ENCODE data around the gene C12orf56. TPM values are rescaled to one million over a fixed set of nuclear protein-coding genes. Genes with fewer than 3 reads are reported as not detected.

The C12orf56 gene
- polyA plus RNA-seq, 1 donor from 2014 or later, result not detected

GRCh38 chr12:64253356-64253755, 137.2 kb downstream of the C12orf56 start:
- Histone ChIP-seq H3K4me3 (ENCODE audit: low read length) (no peak overlapping the region), H3K27me3 (ENCODE audit: insufficient read depth, low read depth, low read length) (no peaks in the 10 kb centered on the region), H3K79me2 (replicated peaks; ENCODE audit: insufficient read depth, low read length) (no peaks in the 10 kb centered on the region), H3K36me3 (ENCODE audit: insufficient read depth, low read length) (no peaks in the 10 kb centered on the region), H3F3A (ENCODE audit: insufficient read depth, low read length, poor library complexity, severe bottlenecking) (no peaks in the 10 kb centered on the region), H3K9ac (ENCODE audit: low read length) (no peak overlapping the region), H3K9me2 (ENCODE audit: insufficient read depth, low read length) (no peaks in the 10 kb centered on the region), H4K20me1 (ENCODE audit: insufficient read depth) (no peaks in the 10 kb centered on the region), H3K4me2 (ENCODE audit: low read length) (no peak overlapping the region), H2AFZ (ENCODE audit: low read depth, low read length) (no peak overlapping the region), H3K9me3 (ENCODE audit: low read length) (no peaks in the 10 kb centered on the region), H3K27ac (ENCODE audit: low read length) (no peak overlapping the region)
- TF ChIP-seq TAF1 (IDR thresholded peaks at IDR 0.05; ENCODE audit: low read depth) (no peak), EZH2 (IDR thresholded peaks at IDR 0.05; ENCODE audit: borderline replicate concordance, insufficient read depth, low read length, poor library complexity, severe bottlenecking) (no peak)

GRCh38 chr12:64252681-64253080, 137.9 kb downstream of the C12orf56 start:
- H3K4me2 ChIP-seq (ENCODE audit: low read length), result no peak overlapping the region
- no peak overlapping the region for H3K9ac ChIP-seq (ENCODE audit: low read length)
- H3F3A ChIP-seq (ENCODE audit: insufficient read depth, low read length, poor library complexity, severe bottlenecking), result no peaks in the 10 kb centered on the region
- no peaks in the 10 kb centered on the region for H3K9me2 ChIP-seq (ENCODE audit: insufficient read depth, low read length)
- H3K27me3 ChIP-seq (ENCODE audit: insufficient read depth, low read depth, low read length), result no peaks in the 10 kb centered on the region
- H4K20me1 ChIP-seq (ENCODE audit: insufficient read depth), result no peaks in the 10 kb centered on the region
- H2AFZ ChIP-seq (ENCODE audit: low read depth, low read length), result no peak overlapping the region
- no peaks in the 10 kb centered on the region for H3K36me3 ChIP-seq (ENCODE audit: insufficient read depth, low read length)
- no peaks in the 10 kb centered on the region for H3K9me3 ChIP-seq (ENCODE audit: low read length)
- no peaks in the 10 kb centered on the region for H3K79me2 ChIP-seq (replicated peaks; ENCODE audit: insufficient read depth, low read length)
- TF ChIP-seq MXI1 (conservative IDR thresholded peaks at IDR 0.05; ENCODE audit: poor library complexity, severe bottlenecking) (no peak), REST (IDR thresholded peaks at IDR 0.05; ENCODE audit: borderline replicate concordance) (no peak), CTCF (IDR thresholded peaks at IDR 0.05; ENCODE audit: poor library complexity, severe bottlenecking) (no peak), EZH2 (IDR thresholded peaks at IDR 0.05; ENCODE audit: borderline replicate concordance, insufficient read depth, low read length, poor library complexity, severe bottlenecking) (no peak), EP300 (conservative IDR thresholded peaks at IDR 0.05; ENCODE audit: poor library complexity, severe bottlenecking) (no peak), SMC3 (conservative IDR thresholded peaks at IDR 0.05; ENCODE audit: poor library complexity) (no peak), TAF1 (IDR thresholded peaks at IDR 0.05; ENCODE audit: low read depth) (no peak)
- no peak overlapping the region for H3K27ac ChIP-seq (ENCODE audit: low read length)
- H3K4me3 ChIP-seq (ENCODE audit: low read length), result no peak overlapping the region

DNA sequence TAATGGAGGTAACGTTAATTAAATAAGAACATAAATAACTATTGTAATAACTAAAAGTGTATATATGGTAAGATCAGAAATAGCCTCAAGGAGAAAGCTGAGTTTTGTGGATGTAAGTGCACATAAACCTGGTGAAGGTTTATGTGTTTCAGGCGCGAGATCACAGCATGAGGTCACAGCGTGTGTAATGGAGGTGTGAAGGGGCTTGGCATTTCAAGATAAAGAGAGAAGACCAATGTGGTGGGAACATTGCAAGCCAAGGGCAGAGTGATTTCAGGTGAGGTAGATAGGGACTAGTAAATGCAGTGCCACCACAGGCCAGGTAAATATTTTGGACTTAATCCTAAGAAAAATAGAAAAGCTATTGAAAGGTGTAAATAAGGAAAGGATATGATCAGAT, 146.7 kb downstream of the C12orf56 start:
- no peak for TF ChIP-seq EZH2 (IDR thresholded peaks at IDR 0.05; ENCODE audit: borderline replicate concordance, insufficient read depth, low read length, poor library complexity, severe bottlenecking)
- no peak for TF ChIP-seq RAD21 (conservative IDR thresholded peaks at IDR 0.05)
- TF ChIP-seq REST (IDR thresholded peaks at IDR 0.05; ENCODE audit: borderline replicate concordance), result no peak
- no peak for TF ChIP-seq EP300 (conservative IDR thresholded peaks at IDR 0.05; ENCODE audit: poor library complexity, severe bottlenecking)
- no peak for TF ChIP-seq TAF1 (IDR thresholded peaks at IDR 0.05; ENCODE audit: low read depth)
- no peak for TF ChIP-seq SMC3 (conservative IDR thresholded peaks at IDR 0.05; ENCODE audit: poor library complexity)
- no peak for TF ChIP-seq CTCF (IDR thresholded peaks at IDR 0.05; ENCODE audit: poor library complexity, severe bottlenecking)
- no peak for TF ChIP-seq POLR2AphosphoS5 (IDR thresholded peaks at IDR 0.05)
- TF ChIP-seq MXI1 (conservative IDR thresholded peaks at IDR 0.05; ENCODE audit: poor library complexity, severe bottlenecking), result no peak
- Histone ChIP-seq H3K27ac (ENCODE audit: low read length) (no peak overlapping the region), H3K27me3 (ENCODE audit: insufficient read depth, low read depth, low read length) (no peaks in the 10 kb centered on the region), H3K4me2 (ENCODE audit: low read length) (no peak overlapping the region), H3K9ac (ENCODE audit: low read length) (no peak overlapping the region), H2AFZ (ENCODE audit: low read depth, low read length) (no peak overlapping the region), H3K79me2 (replicated peaks; ENCODE audit: insufficient read depth, low read length) (no peaks in the 10 kb centered on the region), H3K36me3 (ENCODE audit: insufficient read depth, low read length) (no peaks in the 10 kb centered on the region), H3F3A (ENCODE audit: insufficient read depth, low read length, poor library complexity, severe bottlenecking) (no peaks in the 10 kb centered on the region), H3K9me3 (ENCODE audit: low read length) (no peaks in the 10 kb centered on the region), H3K9me2 (ENCODE audit: insufficient read depth, low read length) (no peaks in the 10 kb centered on the region), H4K20me1 (ENCODE audit: insufficient read depth) (no peaks in the 10 kb centered on the region), H3K4me3 (ENCODE audit: low read length) (no peak overlapping the region)

Measured in neural cell (in vitro differentiated cells).